GM19438 (cell line): ENCODE measurements around the gene ACOX2.

Experiments
- ATAC-seq: cut with Tn5 transposase; IDR thresholded peaks from one replicate; pipeline ENCODE4 v1.9.1; 2021; ENCODE audit warnings: low read depth; ENCODE audit not compliant: unreplicated experiment

The ACOX2 gene

DNA sequence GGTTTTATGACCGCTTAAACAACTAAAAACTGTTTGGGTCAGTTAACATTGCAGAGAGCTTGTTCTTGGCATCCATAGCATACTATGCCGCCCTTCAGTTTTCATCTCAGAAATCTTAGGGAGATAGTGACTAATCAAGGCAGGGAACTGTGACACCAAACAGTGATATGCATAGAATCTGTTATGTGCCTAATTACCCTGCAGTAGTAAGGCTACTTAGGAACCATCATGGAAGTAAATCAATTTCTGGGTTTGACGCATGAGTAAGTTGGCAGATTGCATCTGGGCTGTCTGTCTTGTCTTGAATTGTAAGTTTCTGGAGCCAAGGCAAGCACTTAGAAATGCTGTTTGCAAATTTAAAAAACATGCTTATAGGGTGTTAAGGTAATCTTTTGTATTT is 22.6 kb downstream of the ACOX2 start:
- no peak for ATAC-seq

DNA sequence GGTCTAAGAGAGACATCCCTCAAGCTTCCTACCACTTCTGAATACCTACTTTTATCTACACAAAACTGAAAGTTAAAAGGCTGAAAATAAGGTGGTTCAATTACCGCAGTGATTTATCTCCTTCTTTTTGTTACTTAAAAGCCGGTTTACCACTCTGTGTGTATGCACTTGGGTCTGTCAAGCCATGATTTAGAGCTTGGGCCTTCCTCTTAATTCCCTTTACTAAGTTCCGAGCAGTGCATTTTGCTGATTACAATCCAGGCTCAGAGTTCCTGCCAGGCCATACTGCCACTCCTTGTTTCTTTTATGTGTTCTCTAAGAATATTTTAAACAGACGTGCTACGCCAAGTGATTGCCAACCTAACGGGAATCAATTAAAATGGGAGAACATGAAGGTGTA is 28.6 kb downstream of the ACOX2 start:
- ATAC-seq: no peak

DNA sequence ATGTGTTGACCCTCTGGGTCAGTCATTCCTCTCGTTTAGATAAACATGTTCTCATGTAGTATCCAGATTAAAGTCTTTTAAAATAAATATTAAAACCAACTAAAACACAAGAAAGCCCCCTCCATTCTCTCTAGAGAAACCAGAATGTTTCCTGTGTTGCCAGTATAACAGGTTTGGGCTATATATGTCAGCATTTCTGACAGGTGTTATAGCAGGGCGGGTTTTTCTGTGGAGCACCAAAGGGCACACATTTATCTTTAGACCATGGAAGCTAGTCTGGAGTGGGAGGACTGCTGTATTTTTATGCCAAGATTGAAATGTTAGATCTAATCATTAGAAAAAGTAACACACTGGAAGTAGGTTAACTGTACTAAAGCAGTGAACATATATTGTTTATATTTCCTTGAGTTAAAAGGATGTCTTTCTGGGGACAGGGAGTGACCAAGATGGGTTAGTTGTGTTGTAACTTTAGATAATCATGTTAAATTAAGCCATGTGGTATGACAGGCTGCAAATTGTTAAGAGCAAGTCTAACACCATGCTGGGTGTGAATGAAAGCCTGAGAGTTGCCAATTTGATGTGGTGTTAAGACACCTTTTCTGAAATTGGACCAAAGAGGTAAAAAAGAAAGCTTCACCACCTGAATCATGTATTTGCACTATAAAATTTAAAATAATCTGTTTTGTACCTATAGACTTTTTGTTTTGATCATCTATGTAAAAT is 29.5 kb downstream of the ACOX2 start:
- no peak for ATAC-seq

DNA sequence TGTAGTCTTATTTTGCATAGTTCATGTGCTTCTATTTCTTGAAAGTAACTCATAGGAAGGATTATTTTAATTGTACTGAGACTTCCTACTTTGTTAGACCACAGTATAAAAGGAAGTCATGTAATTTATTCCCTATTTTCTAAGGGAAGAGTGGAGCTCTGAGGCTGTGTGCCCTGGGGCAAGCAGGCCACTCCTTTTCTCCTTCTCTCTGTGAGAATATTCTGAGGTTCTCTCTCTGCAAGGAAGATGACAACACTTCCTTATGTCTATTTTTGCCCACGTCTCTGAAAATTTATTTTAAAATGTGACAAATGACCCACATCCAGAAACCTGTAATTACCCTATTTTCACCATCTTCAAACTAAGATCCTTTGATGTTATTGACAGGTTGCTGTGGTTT is 34.1 kb downstream of the ACOX2 start:
- no peak for ATAC-seq

DNA sequence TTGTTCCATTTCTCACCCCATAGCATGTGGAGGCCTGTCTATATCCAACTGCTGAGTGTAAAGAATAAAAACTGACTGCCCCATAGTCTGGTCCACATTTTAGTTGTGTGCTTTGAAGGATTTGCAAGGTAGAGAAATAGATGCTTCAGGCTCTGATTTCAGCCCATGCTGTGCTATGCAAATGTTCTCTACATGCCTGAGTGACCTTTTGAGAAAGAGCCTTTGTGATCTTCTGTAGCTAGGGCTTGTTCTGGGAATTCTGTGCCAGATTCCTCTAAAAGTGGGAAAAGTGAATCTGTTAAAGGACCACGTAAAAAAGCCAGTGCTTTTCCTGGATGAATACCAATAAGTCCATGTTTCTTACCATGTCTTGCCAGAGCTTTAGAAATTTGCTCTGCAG is 39.9 kb downstream of the ACOX2 start:
- ATAC-seq: no peak

DNA sequence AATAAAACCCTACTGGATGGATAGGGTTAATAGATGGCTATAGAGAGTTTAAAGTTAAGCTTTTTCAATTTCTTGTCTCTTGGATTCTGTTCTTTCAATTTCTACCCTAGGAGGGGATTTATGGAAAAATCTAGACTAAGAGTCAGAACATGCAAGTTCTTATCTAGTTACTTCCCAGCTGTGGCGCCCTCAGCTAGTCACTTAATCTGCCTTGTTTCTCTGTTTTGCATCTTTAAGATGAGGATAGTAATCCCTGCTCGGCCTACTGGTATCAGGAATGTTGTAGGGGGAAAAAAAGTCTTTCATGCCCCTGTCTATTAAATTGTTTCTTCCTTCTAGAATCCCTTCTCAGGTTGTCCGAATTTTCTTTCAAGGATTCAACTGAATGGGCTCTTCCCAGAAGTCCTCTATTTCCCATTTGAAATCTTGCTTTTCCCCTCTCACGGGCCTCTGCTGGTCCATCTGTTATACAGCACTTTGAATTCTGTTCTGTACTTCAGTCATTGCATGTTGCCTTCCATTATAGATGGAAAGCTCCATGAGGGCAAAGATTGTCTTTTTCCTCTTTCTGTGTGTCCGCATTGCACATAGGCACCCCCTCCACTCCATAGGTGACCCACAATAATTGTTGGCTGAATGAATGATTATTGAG is 40.7 kb downstream of the ACOX2 start:
- no peak for ATAC-seq

DNA sequence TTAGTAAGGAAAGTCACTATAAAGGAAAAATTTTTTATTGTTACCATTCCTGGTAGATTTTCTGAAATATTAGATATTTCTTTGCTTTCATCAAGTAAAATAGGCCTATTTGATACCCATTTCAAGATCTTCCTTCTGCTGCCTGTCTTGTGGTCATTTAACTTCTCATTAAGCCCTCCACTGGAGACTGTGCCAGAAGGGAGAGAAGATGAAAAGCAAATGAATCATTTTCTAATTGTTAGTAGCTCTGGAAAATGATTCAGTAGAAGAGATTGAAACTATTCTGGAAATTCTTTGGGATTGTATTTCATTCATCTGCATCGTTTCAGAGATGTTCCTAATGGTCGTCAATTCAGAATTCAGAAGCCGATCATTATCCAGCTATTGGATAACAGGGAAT is 41.9 kb downstream of the ACOX2 start:
- no peak for ATAC-seq

DNA sequence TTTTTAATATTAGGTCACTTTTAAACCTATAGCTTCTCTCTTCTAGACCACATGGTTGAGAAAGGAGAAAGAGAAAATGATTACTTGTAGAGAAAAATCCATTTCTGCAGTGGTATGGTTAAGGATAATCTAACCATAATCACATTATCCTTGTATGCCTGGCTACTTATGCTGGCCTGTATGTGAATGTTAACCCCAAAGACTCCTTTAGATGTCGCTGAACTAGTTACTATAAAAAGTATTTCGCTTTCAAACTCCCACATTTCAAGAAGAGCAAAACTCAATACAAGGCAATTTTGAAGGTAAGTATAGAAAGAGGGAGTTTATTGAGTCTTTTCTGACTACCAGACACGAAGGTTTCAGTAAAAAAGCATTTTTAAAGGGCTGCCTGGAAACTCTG is 42.9 kb downstream of the ACOX2 start:
- ATAC-seq: no peak

DNA sequence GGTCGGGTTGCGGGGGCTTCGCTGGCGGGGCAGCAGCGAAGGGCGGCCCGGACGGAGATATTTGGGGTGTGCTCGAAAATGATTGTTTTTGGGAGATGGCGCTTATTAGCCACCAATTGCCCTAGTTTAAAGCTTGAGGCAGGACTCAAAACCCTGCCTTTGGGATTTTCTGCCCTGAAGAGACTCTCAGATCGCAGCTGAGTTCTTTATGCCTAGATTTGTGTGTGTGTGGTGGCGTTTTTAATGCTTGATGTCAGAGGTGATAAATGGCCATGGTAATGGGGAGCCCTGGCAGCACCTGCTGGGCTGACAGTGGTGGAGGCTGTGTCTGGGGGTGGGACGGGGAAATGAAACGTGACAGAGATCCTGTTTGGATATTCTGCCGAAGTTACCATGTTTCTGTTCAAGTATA is 44.5 kb downstream of the ACOX2 start:
- ATAC-seq: no peak

DNA sequence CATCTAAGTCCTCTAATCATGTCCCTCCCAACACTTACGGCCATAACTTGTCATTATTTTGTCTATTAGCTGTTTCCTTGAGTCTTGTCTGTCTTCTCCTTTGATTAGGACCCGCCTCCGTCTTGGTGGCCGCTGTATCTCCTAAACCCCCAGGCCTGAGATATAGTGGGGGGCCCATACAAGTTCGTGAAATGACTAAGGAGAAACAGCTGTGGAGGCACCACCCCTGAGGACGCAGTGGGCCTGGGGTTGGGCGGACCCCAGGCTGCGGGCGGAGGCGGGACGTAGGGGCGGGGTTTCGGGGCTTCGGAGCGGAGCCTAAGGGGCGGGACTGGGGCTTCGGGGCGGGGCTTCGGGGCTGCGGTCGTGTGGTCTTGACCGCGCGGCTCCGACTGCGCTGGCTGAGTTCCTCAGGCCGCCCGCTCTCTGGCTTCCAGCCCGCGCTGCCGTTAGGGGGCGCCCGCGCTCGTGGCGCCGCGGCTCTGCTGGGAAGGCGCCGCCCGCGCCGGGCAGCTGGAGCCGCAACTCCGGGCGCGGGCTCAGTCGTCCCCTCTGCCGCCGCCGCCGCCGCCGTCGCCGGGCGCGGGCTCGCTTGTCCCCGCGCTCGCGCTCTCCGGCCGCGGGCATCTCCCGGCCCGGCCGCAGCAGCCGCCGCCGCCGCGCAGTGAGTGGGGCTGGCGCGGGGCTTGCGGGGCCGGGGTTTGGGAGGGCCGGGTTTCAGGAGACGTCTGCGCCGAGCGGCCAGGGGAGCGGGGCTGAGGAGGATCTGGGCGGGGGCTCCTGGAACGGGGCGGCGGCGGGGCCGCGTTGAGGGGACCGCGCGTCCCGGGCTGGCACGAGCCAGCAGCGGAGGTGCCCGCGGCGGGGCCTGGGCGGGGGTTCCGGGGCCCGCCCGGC is 45.2 kb downstream of the ACOX2 start, which contains the start of gene KCTD6:
KCTD6 (plus strand) TSS at position 591 of the 897 bp plus-strand sequence. CDS start 6,660 bp downstream, outside the sequence.
- peak; percentile 92 for ATAC-seq

DNA sequence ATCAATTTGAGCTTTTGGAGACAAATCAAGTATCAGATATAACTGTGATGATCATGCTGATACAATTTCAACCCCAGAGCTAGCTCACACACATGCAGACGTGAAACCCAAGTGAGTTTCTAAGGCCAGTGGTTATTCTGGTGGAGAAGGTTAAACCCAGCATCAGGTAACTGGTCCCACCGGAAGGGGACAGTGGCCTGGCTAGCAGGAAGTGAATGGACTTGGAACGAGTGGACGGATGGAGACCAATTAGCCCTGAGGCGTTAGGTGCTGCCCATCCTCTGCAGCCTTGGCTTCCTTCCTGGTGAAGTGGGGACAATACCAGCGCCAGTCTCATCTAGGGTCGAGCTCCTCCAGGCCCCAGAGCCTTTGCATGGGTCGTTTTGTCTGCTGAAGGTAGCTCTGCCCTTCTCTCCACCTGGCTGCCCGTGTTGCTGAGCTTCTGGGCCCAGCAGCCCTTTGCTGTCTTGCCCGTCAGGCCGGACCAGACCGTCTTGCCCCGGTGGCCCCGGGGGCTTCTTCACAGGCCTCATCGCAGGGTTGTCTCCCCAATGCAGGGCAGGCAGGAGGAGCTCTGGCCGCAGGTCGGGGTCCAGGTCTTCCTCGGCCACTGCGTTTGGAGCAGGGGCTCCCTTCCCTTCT is 46.0 kb downstream of the ACOX2 start:
- ATAC-seq: no peak

DNA sequence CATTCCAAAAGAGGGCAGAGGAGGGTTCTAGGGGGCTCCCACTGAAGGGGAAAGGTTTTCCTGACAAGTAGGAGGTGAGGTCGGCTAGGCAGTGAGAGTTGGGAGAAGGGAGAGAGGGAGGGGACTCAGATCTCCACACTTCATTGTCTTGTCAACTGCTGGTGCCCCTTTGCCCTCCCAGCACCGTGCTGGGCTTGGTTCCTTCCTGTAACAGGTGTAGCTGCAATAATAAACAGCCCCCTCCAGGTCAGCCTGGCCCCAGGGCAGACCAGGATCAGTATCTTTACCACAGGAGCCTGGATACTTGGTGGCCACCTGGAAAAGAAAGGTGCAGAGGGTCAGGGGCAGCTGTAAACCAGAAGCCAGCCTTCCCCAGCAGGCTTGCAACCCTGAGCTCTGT is 48.0 kb downstream of the ACOX2 start:
- ATAC-seq: no peak

DNA sequence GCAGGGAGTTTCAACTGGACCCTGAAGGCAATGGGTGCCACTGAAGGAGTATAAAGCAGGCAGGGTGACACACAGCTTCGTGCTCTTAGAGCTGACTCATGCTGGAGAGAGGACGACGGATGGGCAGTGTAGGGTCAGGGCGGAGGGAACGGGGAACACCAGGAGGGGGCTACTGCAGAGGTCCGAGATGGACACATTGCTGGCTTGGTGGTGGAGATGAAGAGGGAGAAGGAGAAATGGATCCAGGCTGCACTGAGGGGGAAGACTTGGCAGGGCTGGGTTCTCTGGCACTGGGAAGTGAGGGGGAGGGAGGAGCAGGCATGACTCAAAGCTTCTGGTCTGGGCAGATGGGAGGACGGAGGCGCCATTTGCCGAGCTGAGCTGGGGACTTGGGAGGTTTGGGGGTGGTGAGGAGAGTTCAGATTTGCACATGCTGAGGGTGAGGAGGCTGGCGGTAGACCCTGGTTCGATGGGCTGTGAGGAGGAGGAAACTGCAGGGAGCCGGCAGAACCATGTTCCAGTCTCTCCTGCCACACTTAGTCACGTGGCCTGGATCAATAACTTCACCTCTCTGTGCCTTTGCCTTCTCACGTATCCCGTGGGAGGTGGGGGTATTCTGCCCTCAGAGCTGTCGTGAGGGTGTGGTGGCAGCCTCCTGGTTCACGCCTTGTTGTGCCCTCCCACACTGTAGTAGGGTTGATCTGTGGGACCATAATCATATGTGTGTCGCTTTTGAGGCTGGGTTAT is 49.7 kb downstream of the ACOX2 start:
- ATAC-seq: no peak

DNA sequence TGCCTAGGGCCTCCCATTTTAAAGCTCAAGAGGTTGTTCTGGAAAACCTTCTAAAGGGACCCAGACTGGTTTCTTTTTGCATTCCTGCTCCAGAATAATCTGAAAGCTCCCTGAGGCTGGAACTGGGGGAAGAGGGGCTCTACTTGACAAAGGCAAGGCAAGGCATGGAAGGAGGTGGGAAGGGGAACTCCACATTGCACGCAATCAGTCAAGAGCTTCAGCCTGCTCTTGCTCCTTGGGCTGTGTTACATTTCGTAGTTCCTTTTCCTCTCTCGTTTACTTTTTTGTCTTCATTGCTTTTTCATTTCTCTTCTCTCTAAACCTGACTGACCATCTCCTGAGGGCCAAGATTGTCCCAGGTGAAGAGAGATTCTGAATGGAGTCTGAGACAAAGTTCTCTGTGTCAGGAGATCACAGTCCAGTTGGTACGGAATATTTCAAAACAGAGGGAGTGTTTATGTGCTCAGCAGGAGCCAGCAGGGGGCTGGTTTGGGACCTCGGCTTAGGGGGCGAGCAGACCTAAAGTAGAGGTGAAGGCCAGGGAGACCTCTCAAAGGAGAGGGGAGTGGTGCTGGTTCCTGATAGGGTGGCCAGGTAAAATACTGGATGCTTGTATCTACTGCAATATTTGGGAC is 51.1 kb downstream of the ACOX2 start:
- ATAC-seq: no peak

DNA sequence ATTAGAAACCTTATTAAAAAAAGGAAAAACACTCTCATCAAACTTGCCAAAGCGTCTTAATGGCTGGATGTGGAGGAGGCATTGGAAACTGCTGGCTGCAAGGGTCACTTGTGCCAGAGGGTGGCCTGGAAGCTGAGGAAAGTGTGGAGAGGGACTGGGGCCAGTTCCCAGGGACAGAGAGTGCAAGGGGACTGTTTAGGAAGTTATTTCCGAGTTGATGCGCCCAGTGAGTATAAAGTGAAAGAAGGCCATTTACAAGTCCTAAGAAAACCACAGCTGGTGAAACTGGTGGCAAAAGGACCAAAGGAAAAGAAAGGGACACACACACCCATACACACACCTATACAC is 52.3 kb downstream of the ACOX2 start:
- ATAC-seq: no peak

DNA sequence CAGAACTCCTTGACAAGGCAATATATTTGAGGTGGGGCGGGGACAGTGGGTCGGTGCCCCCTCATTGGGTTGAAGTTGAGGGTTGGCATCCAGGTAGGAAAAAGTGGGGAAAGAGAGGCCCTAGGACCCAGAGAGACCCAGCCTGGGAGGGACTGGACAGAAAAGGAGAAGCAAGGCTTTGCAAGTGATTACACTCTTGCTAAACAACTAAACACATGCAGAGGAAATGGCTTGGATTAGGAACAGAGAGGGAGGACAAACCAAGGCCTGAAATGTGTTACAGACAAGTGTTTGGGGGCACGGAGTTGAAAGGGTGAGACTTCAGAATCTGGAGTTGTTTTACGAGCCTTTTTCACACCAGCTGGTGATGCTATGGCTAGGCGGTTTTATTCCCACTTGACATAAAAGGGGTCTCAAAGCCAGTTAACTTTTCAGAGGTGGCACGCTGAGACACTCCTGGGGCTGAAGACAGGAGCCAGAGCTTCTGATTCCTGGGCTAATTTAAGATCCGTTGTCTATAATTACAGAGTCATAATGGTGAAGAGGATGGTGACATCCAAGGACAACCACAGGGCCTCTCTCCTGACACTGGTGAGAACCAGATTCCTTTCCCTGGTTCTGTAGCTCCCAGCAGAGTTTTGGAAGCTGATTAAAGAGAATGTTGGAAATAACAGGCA is 52.8 kb downstream of the ACOX2 start:
- ATAC-seq: no peak

DNA sequence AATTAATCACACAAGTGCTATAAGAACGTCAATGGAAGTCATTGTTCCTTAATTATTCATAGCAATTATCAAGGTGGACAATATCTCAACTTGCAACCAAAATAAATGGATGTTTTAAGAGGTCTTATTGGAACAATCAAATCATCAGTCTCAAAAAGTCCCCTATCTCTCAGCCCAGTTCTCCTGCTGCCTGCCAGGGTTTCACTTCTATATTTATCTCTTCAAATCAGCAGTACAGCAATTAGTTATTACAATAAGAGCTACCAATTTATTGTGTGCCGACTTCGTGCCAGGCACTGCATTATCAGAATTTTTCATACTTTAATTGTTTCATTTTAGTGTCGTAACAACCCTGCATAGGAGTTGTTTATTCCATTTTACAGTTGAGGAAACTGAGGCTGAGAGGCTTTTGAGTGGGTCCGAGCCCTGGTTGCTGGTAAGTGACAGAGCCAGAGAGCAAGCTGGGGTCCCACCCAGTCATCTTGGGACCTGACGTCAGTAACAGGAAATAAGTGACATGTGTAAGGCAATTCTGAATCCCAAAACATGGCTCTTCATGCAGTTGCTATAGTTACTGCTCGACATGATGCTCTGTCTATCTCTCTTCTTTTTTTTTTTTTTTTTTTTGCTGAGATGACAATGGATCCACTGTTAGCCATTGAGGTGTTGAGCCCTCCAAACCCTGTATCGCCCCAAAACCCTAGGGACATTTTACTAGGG is 53.9 kb downstream of the ACOX2 start:
- no peak for ATAC-seq

DNA sequence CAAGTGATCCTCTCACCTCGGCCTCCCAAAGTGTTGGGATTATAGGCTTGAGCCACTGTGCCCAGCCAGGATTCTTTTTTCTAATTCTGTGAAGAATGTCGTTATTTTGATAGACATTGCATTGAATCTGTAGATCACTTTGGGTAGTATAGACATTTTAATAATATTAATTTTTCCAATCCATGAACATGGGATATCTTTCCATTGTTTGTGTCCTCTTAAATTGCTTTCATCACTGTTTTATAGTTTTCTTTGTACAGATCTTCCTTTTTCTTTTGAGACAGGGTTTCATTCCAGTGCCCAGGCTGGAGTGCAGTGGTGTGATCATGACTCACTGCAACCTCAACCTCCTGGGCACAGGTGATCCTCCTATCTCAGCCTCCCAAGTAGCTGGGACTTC is 56.7 kb downstream of the ACOX2 start:
- no peak for ATAC-seq

DNA sequence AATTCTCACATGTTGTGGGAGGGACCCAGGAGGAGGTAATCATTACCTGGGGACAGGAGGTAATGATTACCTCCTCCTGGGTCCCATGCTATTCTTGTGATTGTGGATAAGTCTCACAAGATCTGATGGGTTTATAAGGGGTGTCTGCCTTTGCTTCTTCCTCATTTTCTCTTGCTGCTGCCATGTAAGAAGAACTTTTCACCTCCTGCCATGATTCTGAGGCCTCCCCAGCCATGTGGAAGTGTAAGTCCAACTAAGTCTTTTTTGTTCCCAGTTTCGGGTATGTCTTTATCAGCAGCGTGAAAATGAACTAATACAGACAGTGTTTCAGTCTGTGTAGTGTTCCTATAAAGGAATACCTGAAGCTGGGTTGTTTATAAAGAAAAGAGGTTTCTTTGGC is 58.2 kb downstream of the ACOX2 start:
- ATAC-seq: no peak
